ENCODE results near the gene KCNQ5.

Gene KCNQ5

DNA sequence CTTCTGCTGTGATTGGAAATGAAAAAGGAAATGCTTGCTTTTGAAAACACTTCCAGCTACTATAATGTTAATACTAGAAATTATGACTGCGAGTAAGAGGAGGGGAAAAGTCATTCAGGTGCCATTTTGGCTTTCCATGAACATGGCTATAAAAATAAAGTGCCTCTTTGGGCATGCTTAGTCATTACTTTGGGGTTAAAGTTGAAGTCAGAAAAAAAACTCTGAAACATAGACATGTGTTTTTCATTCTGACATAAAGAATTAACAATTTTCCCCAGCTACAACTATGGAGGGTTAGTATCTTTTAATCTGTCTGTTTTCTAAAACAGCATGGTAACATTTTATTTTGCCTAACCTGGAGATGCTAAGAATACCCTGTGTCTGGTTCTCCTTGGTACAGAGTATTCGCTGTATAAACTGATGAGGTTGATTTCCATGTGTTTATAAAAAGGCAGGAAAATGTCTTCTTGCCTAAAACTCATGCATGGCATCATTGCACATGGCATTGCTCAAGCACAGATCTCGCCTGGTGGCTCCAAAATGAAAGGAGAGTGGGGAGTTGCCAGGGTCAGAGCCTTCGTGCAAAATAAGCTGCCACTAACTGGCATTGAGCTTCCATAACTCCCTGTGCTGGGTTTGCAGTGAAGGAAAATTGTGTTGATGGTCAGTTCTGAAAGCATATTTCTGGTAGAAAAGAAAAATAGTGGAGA, 188.9 kb downstream of the KCNQ5 start:
- H3F3A ChIP-seq (ENCODE audit: insufficient read depth) = no peaks in the 10 kb centered on the region
- H3K4me2 ChIP-seq (ENCODE audit: low read depth, low read length, poor library complexity, severe bottlenecking) = no peak overlapping the region
- no peak overlapping the region for H3K27ac ChIP-seq (ENCODE audit: low read depth, low read length)
- H3K9ac ChIP-seq (ENCODE audit: low read length) = no peak overlapping the region
- peaks cover 48% of the 10 kb centered on the region for H3K79me2 ChIP-seq (ENCODE audit: insufficient read depth, low read length)
- no peaks in the 10 kb centered on the region for H3K36me3 ChIP-seq (ENCODE audit: low read length)
- no peak overlapping the region for H3K4me3 ChIP-seq (ENCODE audit: insufficient read depth, low read length, poor library complexity, severe bottlenecking)
- no peaks in the 10 kb centered on the region for H4K20me1 ChIP-seq (ENCODE audit: low read depth, low read length)
- TF ChIP-seq, protein P1, sequence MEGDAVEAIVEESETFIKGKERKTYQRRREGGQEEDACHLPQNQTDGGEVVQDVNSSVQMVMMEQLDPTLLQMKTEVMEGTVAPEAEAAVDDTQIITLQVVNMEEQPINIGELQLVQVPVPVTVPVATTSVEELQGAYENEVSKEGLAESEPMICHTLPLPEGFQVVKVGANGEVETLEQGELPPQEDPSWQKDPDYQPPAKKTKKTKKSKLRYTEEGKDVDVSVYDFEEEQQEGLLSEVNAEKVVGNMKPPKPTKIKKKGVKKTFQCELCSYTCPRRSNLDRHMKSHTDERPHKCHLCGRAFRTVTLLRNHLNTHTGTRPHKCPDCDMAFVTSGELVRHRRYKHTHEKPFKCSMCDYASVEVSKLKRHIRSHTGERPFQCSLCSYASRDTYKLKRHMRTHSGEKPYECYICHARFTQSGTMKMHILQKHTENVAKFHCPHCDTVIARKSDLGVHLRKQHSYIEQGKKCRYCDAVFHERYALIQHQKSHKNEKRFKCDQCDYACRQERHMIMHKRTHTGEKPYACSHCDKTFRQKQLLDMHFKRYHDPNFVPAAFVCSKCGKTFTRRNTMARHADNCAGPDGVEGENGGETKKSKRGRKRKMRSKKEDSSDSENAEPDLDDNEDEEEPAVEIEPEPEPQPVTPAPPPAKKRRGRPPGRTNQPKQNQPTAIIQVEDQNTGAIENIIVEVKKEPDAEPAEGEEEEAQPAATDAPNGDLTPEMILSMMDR (IDR thresholded peaks at IDR 0.05; ENCODE audit: insufficient read depth, low read length, poor library complexity, severe bottlenecking) = no peak
- no peak for TF ChIP-seq EZH2phosphoT487 (conservative IDR thresholded peaks at IDR 0.05; ENCODE audit: low read length)
- H3K9me3 ChIP-seq (ENCODE audit: insufficient read depth, low read length) = no peaks in the 10 kb centered on the region
- H2AFZ ChIP-seq (ENCODE audit: low read depth, low read length, severe bottlenecking) = no peak overlapping the region
- H3K27me3 ChIP-seq (ENCODE audit: low read length) = no peaks in the 10 kb centered on the region
- H3K9me2 ChIP-seq (replicated peaks; ENCODE audit: insufficient read depth, low read length) = no peaks in the 10 kb centered on the region

DNA sequence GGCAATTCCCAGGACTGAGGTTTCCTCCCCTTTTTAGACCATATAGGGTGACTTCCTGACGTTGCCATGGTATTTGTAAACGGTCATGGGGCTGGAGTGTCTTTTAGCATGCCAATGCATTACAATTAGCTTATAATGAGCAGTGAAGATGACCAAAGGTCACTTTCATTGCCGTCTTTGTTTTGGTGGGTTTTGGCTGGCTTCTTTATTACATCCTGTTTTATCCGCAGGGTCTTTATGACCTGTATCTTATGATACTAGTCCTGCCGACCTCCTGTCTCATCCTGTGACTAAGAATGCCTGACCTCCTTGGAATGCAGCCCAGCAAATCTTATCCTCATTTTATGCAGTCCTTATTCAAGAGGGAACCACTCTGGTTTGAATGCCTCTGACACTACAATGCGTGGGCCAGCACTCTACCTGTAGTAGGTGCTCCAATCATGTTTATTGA, 190.1 kb downstream of the KCNQ5 start:
- Histone ChIP-seq H4K20me1 (ENCODE audit: low read depth, low read length) (no peaks in the 10 kb centered on the region; the same call in 1 of the 2 replicates), H3K9me3 (ENCODE audit: insufficient read depth, low read length) (no peaks in the 10 kb centered on the region), H3K36me3 (ENCODE audit: low read length) (no peaks in the 10 kb centered on the region), H3K4me3 (ENCODE audit: insufficient read depth, low read length, poor library complexity, severe bottlenecking) (no peak overlapping the region), H3K9ac (ENCODE audit: low read length) (no peak overlapping the region), H2AFZ (ENCODE audit: low read depth, low read length, severe bottlenecking) (no peak overlapping the region), H3K4me2 (ENCODE audit: low read depth, low read length, poor library complexity, severe bottlenecking) (no peak overlapping the region), H3K9me2 (replicated peaks; ENCODE audit: insufficient read depth, low read length) (no peaks in the 10 kb centered on the region), H3K27me3 (ENCODE audit: low read length) (no peaks in the 10 kb centered on the region), H3K79me2 (ENCODE audit: insufficient read depth, low read length) (peaks cover 44% of the 10 kb centered on the region), H3F3A (ENCODE audit: insufficient read depth) (no peaks in the 10 kb centered on the region), H3K27ac (ENCODE audit: low read depth, low read length) (no peak overlapping the region)
- TF ChIP-seq EZH2phosphoT487 (conservative IDR thresholded peaks at IDR 0.05; ENCODE audit: low read length) = no peak
- TF ChIP-seq, protein P1 (IDR thresholded peaks at IDR 0.05; ENCODE audit: insufficient read depth, low read length, poor library complexity, severe bottlenecking) = no peak

DNA sequence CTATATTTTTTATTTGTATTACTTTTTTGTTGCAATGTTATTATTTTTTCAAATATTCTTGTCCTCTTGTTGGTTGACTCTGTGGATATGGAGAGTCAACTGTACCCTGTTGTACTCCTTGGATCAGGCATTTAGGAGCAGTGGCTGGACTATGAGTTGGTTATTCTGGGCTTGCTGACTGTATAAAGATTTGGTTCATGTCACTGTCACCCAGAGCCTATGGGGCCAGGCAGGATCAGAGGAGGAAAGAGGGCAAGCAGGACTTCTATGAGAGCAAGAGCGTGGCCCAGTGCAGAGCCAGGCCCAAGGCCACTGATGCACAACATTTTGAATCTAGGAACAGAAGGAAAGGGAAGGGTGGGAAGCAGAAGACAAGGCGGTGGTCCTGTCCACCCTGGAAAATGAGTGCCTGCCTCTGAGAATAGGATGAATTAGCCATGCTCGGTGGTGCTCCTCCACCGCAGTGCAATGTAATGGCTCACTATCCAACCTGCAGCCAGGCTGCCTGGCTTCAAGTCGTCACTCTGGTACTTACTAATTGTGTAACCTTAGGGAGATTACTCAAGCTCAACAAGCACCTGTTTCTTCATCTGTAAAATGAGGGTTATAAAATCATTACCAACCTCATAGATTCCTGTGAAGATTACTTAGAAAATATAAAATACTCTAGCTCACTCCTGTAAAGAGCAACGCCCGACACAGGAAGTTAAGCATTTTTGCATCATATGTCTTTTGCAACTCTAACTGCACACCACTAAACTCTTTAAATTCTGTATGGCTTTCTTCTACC, 192.1 kb downstream of the KCNQ5 start:
- H3F3A ChIP-seq (ENCODE audit: insufficient read depth) = no peaks in the 10 kb centered on the region
- no peaks in the 10 kb centered on the region for H3K27me3 ChIP-seq (ENCODE audit: low read length)
- H4K20me1 ChIP-seq (ENCODE audit: low read depth, low read length) = no peaks in the 10 kb centered on the region; the same call in 1 of the 2 replicates
- no peaks in the 10 kb centered on the region for H3K9me2 ChIP-seq (replicated peaks; ENCODE audit: insufficient read depth, low read length)
- H3K79me2 ChIP-seq (ENCODE audit: insufficient read depth, low read length) = peaks cover 37% of the 10 kb centered on the region
- H3K9me3 ChIP-seq (ENCODE audit: insufficient read depth, low read length) = no peaks in the 10 kb centered on the region
- no peak overlapping the region for H3K4me2 ChIP-seq (ENCODE audit: low read depth, low read length, poor library complexity, severe bottlenecking)
- H3K9ac ChIP-seq (ENCODE audit: low read length) = no peak overlapping the region
- H2AFZ ChIP-seq (ENCODE audit: low read depth, low read length, severe bottlenecking) = no peak overlapping the region
- no peaks in the 10 kb centered on the region for H3K36me3 ChIP-seq (ENCODE audit: low read length)
- H3K27ac ChIP-seq (ENCODE audit: low read depth, low read length) = no peak overlapping the region
- no peak overlapping the region for H3K4me3 ChIP-seq (ENCODE audit: insufficient read depth, low read length, poor library complexity, severe bottlenecking)
- TF ChIP-seq EZH2phosphoT487 (conservative IDR thresholded peaks at IDR 0.05; ENCODE audit: low read length) = no peak
- TF ChIP-seq, protein P1 (IDR thresholded peaks at IDR 0.05; ENCODE audit: insufficient read depth, low read length, poor library complexity, severe bottlenecking) = no peak

All from SU-DHL-6 (cell line).